HFF-Myc (cell line): ENCODE data around the gene XAF1.
"Not testable (repeated sequence)": the region's sequence is repeated elsewhere in the genome, so short reads cannot be mapped to it uniquely, and the experiment has no call there.

Experiments used
- DNase-seq: peaks from one replicate; pipeline ENCODE4 v3.0.0-alpha.2; 2011; ENCODE audit warnings: low read depth; ENCODE audit errors: extremely low read depth
- H3K4me3 ChIP-seq: replicated peaks from 2 replicates; pipeline ENCODE4 v1.5.1; 2011; ENCODE audit warnings: low read depth, mild to moderate bottlenecking, control low read depth, low read length
- TF ChIP-seq, protein P1 (sequence below): IDR thresholded peaks from 2 replicates; pipeline ENCODE4 v1.5.1; 2012; ENCODE audit warnings: mild to moderate bottlenecking, low read depth, low read length, control low read depth; ENCODE audit errors: missing control alignments

XAF1 gene

DNA sequence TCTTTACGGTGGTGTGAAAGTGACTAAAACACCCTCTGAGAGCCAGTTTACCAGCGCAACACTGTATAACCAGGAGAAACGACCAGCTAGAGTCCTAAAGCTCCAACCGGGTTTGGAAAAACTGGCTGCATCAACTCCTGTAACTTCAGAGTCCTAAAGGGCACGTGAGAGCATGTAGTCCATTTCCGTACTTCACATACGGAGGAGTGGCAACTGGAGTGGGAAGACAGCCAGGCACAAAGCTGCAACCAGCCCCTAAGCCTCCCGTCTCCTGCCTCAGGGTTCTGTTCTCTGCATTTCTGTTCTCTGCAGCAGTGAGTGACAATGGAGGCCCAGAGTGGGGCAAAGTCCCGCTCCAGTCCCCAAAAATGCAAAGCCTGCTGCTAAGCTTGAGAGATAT lies 56.4 kb downstream of the XAF1 start:
- no peak for DNase-seq
- H3K4me3 ChIP-seq, result no peak overlapping the region
- TF ChIP-seq, protein P1, sequence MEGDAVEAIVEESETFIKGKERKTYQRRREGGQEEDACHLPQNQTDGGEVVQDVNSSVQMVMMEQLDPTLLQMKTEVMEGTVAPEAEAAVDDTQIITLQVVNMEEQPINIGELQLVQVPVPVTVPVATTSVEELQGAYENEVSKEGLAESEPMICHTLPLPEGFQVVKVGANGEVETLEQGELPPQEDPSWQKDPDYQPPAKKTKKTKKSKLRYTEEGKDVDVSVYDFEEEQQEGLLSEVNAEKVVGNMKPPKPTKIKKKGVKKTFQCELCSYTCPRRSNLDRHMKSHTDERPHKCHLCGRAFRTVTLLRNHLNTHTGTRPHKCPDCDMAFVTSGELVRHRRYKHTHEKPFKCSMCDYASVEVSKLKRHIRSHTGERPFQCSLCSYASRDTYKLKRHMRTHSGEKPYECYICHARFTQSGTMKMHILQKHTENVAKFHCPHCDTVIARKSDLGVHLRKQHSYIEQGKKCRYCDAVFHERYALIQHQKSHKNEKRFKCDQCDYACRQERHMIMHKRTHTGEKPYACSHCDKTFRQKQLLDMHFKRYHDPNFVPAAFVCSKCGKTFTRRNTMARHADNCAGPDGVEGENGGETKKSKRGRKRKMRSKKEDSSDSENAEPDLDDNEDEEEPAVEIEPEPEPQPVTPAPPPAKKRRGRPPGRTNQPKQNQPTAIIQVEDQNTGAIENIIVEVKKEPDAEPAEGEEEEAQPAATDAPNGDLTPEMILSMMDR, result no peak

DNA sequence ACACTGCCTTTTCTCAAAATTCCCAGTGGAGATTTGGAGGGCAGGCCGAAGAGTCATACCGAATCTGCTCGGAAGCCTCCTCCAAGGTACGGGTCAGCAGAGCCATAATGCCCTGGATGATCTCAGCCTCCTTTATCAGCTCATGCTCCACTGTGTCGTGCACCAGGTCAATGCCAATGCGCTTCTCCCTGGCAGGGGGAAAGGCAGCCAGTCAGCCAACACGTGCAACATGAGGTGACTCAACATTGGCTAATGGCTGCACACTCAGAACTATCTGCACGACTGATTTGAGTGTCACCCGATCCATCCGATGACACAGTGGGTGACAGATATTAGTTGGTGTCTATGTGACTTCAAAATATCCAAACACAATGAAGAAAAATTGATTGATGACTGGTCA lies 59.9 kb downstream of the XAF1 start:
- no peak for DNase-seq
- H3K4me3 ChIP-seq, result no peak overlapping the region
- TF ChIP-seq, protein P1, result no peak

DNA sequence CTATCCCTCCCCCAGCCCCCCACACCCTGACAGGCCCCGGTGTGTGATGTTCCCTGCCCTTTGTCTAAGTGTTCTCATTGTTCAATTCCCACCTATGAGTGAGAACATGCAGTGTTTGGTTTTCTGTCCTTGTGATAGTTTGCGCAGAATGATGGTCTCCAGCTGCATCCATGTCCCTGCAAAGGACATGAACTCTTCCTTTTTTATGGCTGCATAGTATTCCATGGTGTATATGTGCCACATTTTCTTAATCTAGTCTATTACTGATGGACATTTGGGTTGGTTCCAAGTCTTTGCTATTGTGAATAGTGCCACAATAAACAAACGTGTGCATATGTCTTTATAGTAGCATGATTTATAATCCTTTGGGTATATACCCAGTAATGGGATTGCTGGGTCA lies 60.5 kb downstream of the XAF1 start:
- DNase-seq, H3K4me3 ChIP-seq: not testable (repeated sequence)

DNA sequence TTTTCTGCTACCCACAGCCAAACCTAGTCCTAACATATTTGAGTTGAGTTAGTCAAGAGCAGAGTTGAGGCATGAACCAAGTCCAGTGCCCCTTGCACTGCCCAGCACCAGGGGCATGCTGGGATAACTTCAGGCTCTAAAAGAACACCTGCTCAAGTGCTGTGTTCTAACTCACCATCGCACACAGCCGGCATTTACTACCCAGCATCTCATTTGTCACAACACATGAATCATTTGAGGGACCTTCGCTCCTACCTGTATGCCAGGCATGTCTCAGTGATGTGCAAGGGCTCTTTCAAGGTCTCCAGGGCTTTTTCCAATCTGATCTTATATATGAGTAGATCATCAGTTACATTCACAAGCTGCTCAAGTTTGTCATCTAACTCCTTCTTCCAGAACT lies 63.1 kb downstream of the XAF1 start:
- TF ChIP-seq, protein P1, result no peak
- DNase-seq, result no peak
- no peak overlapping the region for H3K4me3 ChIP-seq

DNA sequence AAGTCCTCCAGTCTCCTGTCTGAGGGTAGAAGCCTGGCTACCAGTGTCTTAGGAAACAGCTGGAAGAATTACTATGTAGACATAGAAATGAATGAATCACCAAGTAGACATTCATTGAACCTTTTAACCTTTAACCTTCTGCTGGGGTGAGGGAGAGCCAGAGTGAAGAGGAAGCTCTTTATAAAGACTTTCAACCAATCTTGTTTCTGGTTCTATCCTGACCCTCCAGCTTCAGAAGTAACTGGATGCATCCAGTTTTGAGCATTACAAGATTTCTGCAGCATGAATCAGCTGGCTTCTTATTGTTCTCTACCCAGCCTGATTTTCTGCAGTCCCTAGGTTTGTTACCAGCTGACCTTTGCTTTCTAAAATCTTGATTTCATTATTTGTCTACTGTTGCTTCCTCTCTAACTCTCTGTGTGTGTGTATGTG lies 67.2 kb downstream of the XAF1 start:
- no peak for DNase-seq
- TF ChIP-seq, protein P1, result no peak
- H3K4me3 ChIP-seq, result no peak overlapping the region
